GM12892 (cell line): ENCODE results near the gene PSMD1.

Source experiments
- POLR2A ChIP-seq: IDR thresholded peaks from 2 replicates; pipeline ENCODE4 v1.6.1; 2011; ENCODE audit warnings: low read depth, low read length, control low read depth
- POLR2AphosphoS5 ChIP-seq: IDR thresholded peaks from 2 replicates; pipeline ENCODE4 v1.6.1; 2011; ENCODE audit warnings: low read depth, low read length, control low read depth
- TAF1 ChIP-seq: IDR thresholded peaks from 2 replicates; pipeline ENCODE4 v1.6.1; 2011; ENCODE audit warnings: low read depth, mild to moderate bottlenecking, control low read depth, low read length, borderline replicate concordance

DNA sequence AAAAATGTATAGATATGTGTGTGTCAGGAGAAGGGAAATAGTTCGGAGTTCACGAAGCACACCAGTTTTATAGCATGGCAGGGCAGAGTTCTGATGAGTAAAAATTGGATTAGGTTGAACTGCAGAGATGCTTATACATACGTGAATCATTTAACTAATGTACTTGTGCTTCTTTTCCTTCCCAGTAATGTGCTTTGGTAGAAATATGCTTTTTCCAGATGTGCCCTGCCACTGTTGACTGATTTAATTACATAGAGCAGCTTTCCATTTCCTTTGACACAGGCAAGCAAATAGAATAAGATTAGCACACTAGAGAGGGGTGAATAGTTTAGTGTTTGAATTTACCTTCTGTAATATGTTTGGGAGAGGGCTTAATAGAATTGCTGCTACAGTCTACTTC, 112.8 kb downstream of the PSMD1 start:
- TF ChIP-seq POLR2A (no peak), TAF1 (no peak), POLR2AphosphoS5 (no peak)
